ENCODE measurements around the gene EML4.

EML4 gene

GRCh38 chr2:42236911-42237310, 67.8 kb downstream of the EML4 start:
- Histone ChIP-seq H3K79me2 (ENCODE audit: insufficient read depth, low read length) (peaks cover 32% of the 10 kb centered on the region), H2AFZ (ENCODE audit: low read length) (no peak overlapping the region), H3K4me1 (ENCODE audit: insufficient read depth, low read length, poor library complexity, severe bottlenecking) (no peaks in the 10 kb centered on the region)

GRCh38 chr2:42238644-42239288, 69.6 kb downstream of the EML4 start:
- Histone ChIP-seq H3K9me3 (ENCODE audit: insufficient read depth, low read depth, low read length) (no peaks in the 10 kb centered on the region), H4K20me1 (ENCODE audit: insufficient read depth, low read length, poor library complexity, severe bottlenecking) (no peaks in the 10 kb centered on the region), H3K27me3 (ENCODE audit: insufficient read depth, low read length, poor library complexity, severe bottlenecking) (no peaks in the 10 kb centered on the region), H3K36me3 (ENCODE audit: insufficient read depth, low read length) (no peaks in the 10 kb centered on the region), H3K4me1 (ENCODE audit: insufficient read depth, low read length, poor library complexity, severe bottlenecking) (no peaks in the 10 kb centered on the region), H3F3A (ENCODE audit: low read depth) (0 out of 2 replicates have a peak, but pooled peaks cover 2% of the 10 kb centered on the region), H3K4me3 (ENCODE audit: low read length, poor library complexity, severe bottlenecking) (no peak overlapping the region), H2AFZ (ENCODE audit: low read length) (no peak overlapping the region), H3K9me2 (replicated peaks; ENCODE audit: low read depth, low read length) (no peaks in the 10 kb centered on the region), H3K9ac (ENCODE audit: low read depth, low read length, poor library complexity, severe bottlenecking) (no peak overlapping the region), H3K79me2 (ENCODE audit: insufficient read depth, low read length) (peaks cover 44% of the 10 kb centered on the region), H3K4me2 (ENCODE audit: low read depth, low read length, poor library complexity, severe bottlenecking) (no peak overlapping the region)
- TF ChIP-seq EZH2phosphoT487 (IDR thresholded peaks at IDR 0.05; ENCODE audit: borderline replicate concordance) (no peak), CTCF (conservative IDR thresholded peaks at IDR 0.05; ENCODE audit: low read length) (peak; percentile 59)

More at GRCh38 chr2:42236911-42237310, 67.8 kb downstream of the EML4 start:
- 0 out of 2 replicates have a peak, but pooled peaks cover 2% of the 10 kb centered on the region for H3F3A ChIP-seq (ENCODE audit: low read depth)
- TF ChIP-seq CTCF (conservative IDR thresholded peaks at IDR 0.05; ENCODE audit: low read length): no peak
- TF ChIP-seq EZH2phosphoT487 (IDR thresholded peaks at IDR 0.05; ENCODE audit: borderline replicate concordance): no peak
- no peak overlapping the region for H3K4me2 ChIP-seq (ENCODE audit: low read depth, low read length, poor library complexity, severe bottlenecking)
- no peaks in the 10 kb centered on the region for H3K9me2 ChIP-seq (replicated peaks; ENCODE audit: low read depth, low read length)
- H3K27me3 ChIP-seq (ENCODE audit: insufficient read depth, low read length, poor library complexity, severe bottlenecking): no peaks in the 10 kb centered on the region
- no peak overlapping the region for H3K9ac ChIP-seq (ENCODE audit: low read depth, low read length, poor library complexity, severe bottlenecking)
- no peaks in the 10 kb centered on the region for H4K20me1 ChIP-seq (ENCODE audit: insufficient read depth, low read length, poor library complexity, severe bottlenecking)
- H3K9me3 ChIP-seq (ENCODE audit: insufficient read depth, low read depth, low read length): no peaks in the 10 kb centered on the region
- H3K36me3 ChIP-seq (ENCODE audit: insufficient read depth, low read length): no peaks in the 10 kb centered on the region
- H3K4me3 ChIP-seq (ENCODE audit: low read length, poor library complexity, severe bottlenecking): no peak overlapping the region

GRCh38 chr2:42239289-42239661, 70.1 kb downstream of the EML4 start:
- H3K9ac ChIP-seq (ENCODE audit: low read depth, low read length, poor library complexity, severe bottlenecking): no peak overlapping the region
- H3K4me2 ChIP-seq (ENCODE audit: low read depth, low read length, poor library complexity, severe bottlenecking): no peak overlapping the region
- H3K79me2 ChIP-seq (ENCODE audit: insufficient read depth, low read length): peaks cover 40% of the 10 kb centered on the region

More at GRCh38 chr2:42239289-42239661, 70.1 kb downstream of the EML4 start:
- Histone ChIP-seq H3K36me3 (ENCODE audit: insufficient read depth, low read length) (no peaks in the 10 kb centered on the region), H3K4me1 (ENCODE audit: insufficient read depth, low read length, poor library complexity, severe bottlenecking) (no peaks in the 10 kb centered on the region), H3F3A (ENCODE audit: low read depth) (0 out of 2 replicates have a peak, but pooled peaks cover 2% of the 10 kb centered on the region), H3K9me3 (ENCODE audit: insufficient read depth, low read depth, low read length) (no peaks in the 10 kb centered on the region), H2AFZ (ENCODE audit: low read length) (no peak overlapping the region), H4K20me1 (ENCODE audit: insufficient read depth, low read length, poor library complexity, severe bottlenecking) (no peaks in the 10 kb centered on the region), H3K27me3 (ENCODE audit: insufficient read depth, low read length, poor library complexity, severe bottlenecking) (no peaks in the 10 kb centered on the region), H3K9me2 (replicated peaks; ENCODE audit: low read depth, low read length) (no peaks in the 10 kb centered on the region), H3K4me3 (ENCODE audit: low read length, poor library complexity, severe bottlenecking) (no peak overlapping the region)
- TF ChIP-seq CTCF (conservative IDR thresholded peaks at IDR 0.05; ENCODE audit: low read length): no peak
- TF ChIP-seq EZH2phosphoT487 (IDR thresholded peaks at IDR 0.05; ENCODE audit: borderline replicate concordance): no peak
